ENCODE measurements around the gene PABPC1L. TPM values are rescaled to one million over a fixed set of nuclear protein-coding genes. Genes with fewer than 3 reads are reported as not detected.
A peak's percentile ranks its signal among the peaks of the same experiment; 100 is the strongest.

The PABPC1L gene
- total RNA-seq, 1 experiment from 2014 or later: 83.5 TPM

GRCh38 chr20:44959638-44960102 is 49.8 kb downstream of the PABPC1L start:
- peak overlapping the region; percentile 42; the same call in 1 of the 2 replicates for H3K14ac ChIP-seq (ENCODE audit: insufficient read depth, low read length)

More at GRCh38 chr20:44959638-44960102, 49.8 kb downstream of the PABPC1L start:
- no peaks in the 10 kb centered on the region for H4K20me1 ChIP-seq (ENCODE audit: control insufficient read depth, insufficient read depth, insufficient read length)
- H2AFZ ChIP-seq (ENCODE audit: low read length): no peak overlapping the region
- peaks cover 15 to 31% (median 30%) of the 10 kb centered on the region in 3 experiments; a peak in 6 of 7 replicates for H3K36me3 Mint-ChIP-seq (ENCODE audit: insufficient read depth in 1 of 3, low read depth in 3 of 3)
- peak overlapping the region; percentile 93 for H3K4me2 ChIP-seq (ENCODE audit: insufficient read depth, insufficient read length, low read length)
- peak overlapping the region; percentile 73 for H3K9ac ChIP-seq (ENCODE audit: extremely low read depth, insufficient read length, low read length)
- H2AK5ac ChIP-seq (ENCODE audit: insufficient read length, low read length): no peak overlapping the region
- no peak overlapping the region for H3K56ac ChIP-seq (ENCODE audit: insufficient read length, low read depth, low read length)
- no peaks in the 10 kb centered on the region; a peak in 1 of 5 replicates for H3K9me3 Mint-ChIP-seq
- H3K27ac ChIP-seq (ENCODE audit: insufficient read length, low read depth, low read length): no peak overlapping the region
- H3K4ac ChIP-seq (ENCODE audit: low read depth, low read length): no peak overlapping the region
- no peak overlapping the region for H3T11ph ChIP-seq (ENCODE audit: low read length)
- no peak overlapping the region for H2BK120ac ChIP-seq (ENCODE audit: low read depth, low read length, poor library complexity, severe bottlenecking)
- no peak overlapping the region for H2BK20ac ChIP-seq (ENCODE audit: low read depth, low read length, poor library complexity, severe bottlenecking)
- H4K5ac ChIP-seq (ENCODE audit: insufficient read length, low read depth, low read length): no peak overlapping the region
- no peaks in the 10 kb centered on the region; the same call in 1 of the 2 replicates for H3K27me3 ChIP-seq (ENCODE audit: insufficient read depth, low read length)
- peaks cover 4% of the 10 kb centered on the region for H3K79me1 ChIP-seq (ENCODE audit: insufficient read depth, low read depth, low read length, poor library complexity, severe bottlenecking)
- no peak for TF ChIP-seq CTCF (conservative IDR thresholded peaks at IDR 0.05)
- H2BK5ac ChIP-seq (ENCODE audit: insufficient read length, low read length): no peak overlapping the region
- no peaks in the 10 kb centered on the region for H3K9me3 ChIP-seq (ENCODE audit: control insufficient read depth, low read depth, low read length)
- H3K4me3 Mint-ChIP-seq: peak overlapping the region; percentile 87 to 95
- H2BK15ac ChIP-seq (ENCODE audit: low read depth, low read length): no peak overlapping the region
- no peak overlapping the region for H3K23ac ChIP-seq (ENCODE audit: insufficient read length, low read depth, low read length)
- H3K27me3 Mint-ChIP-seq (ENCODE audit: low read depth): peaks cover 39% of the 10 kb centered on the region
- H3K27ac Mint-ChIP-seq: peak overlapping the region in 2 of 3 experiments; percentile 88 to 90; a peak in 4 of 7 replicates
- H2BK12ac ChIP-seq (ENCODE audit: insufficient read length, low read depth, low read length): no peak overlapping the region
- H3K79me2 ChIP-seq (ENCODE audit: insufficient read depth, low read length): no peaks in the 10 kb centered on the region
- H3K4me1 Mint-ChIP-seq: peaks cover 27 to 34% of the 10 kb centered on the region in 2 experiments
- no peak for DNase-seq
- no peak overlapping the region for H4K8ac ChIP-seq (replicated peaks; ENCODE audit: insufficient read length, low read depth, low read length)
- H3K4me1 ChIP-seq (ENCODE audit: insufficient read depth, low read length): 0 out of 2 replicates have a peak, but pooled peaks cover 2% of the 10 kb centered on the region
- no peak overlapping the region for H3K18ac ChIP-seq (ENCODE audit: insufficient read length, low read depth, low read length)
- no CpG with 5 or more reads among the region's 13 CpGs for WGBS (ENCODE audit: extremely low coverage, insufficient read length, low lambda C conversion rate)
- peaks cover 6% of the 10 kb centered on the region for H3K23me2 ChIP-seq (ENCODE audit: insufficient read length, low read depth, low read length, poor library complexity, severe bottlenecking)
- H4K91ac ChIP-seq (ENCODE audit: insufficient read length, low read depth, low read length): no peak overlapping the region
